IPS-18a (cell line): Measurements from ENCODE around the gene CDH22.

Experiments used
- H3K27ac ChIP-seq: one replicate; pipeline ENCODE4 v1.5.1; 2013; ENCODE audit warnings: low read length
- H3K27me3 ChIP-seq: one replicate; pipeline ENCODE4 v1.6.1; 2013; ENCODE audit warnings: mild to moderate bottlenecking, low read length; ENCODE audit not compliant: control insufficient read depth, insufficient read depth
- H3K36me3 ChIP-seq: one replicate; pipeline ENCODE4 v1.6.1; 2013; ENCODE audit warnings: low read depth, low read length; ENCODE audit not compliant: control insufficient read depth
- H3K4me1 ChIP-seq: one replicate; pipeline ENCODE4 v1.6.1; 2013; ENCODE audit warnings: low read depth, low read length; ENCODE audit not compliant: control insufficient read depth
- H3K4me3 ChIP-seq: one replicate; pipeline ENCODE4 v1.5.1; 2013; ENCODE audit warnings: low read length
- H3K9ac ChIP-seq: one replicate; pipeline ENCODE4 v1.6.1; 2013; ENCODE audit warnings: mild to moderate bottlenecking, low read length, moderate library complexity
- H3K9me3 ChIP-seq: one replicate; pipeline ENCODE4 v1.6.1; 2013; ENCODE audit warnings: low read depth, low read length; ENCODE audit not compliant: control insufficient read depth

The CDH22 gene

DNA sequence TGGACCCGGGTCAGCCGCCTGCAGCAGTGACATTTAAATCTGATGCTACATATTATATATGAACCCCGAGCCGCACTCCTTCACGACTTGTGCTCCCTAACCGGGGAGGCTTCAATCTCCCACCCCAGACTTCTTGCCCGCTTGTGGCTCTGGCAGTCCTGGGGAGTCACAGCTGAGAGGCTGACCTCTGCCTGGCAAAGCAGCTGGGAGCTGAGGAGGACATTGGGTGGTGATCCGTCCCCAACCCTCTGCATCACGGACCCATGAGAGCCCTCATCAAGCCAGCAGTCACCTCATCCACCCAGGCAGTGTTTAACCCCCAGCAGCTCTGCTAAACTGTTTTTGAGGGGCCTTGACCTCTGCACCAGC lies 33.7 kb upstream of the CDH22 start:
- no peak overlapping the region for H3K4me3 ChIP-seq

DNA sequence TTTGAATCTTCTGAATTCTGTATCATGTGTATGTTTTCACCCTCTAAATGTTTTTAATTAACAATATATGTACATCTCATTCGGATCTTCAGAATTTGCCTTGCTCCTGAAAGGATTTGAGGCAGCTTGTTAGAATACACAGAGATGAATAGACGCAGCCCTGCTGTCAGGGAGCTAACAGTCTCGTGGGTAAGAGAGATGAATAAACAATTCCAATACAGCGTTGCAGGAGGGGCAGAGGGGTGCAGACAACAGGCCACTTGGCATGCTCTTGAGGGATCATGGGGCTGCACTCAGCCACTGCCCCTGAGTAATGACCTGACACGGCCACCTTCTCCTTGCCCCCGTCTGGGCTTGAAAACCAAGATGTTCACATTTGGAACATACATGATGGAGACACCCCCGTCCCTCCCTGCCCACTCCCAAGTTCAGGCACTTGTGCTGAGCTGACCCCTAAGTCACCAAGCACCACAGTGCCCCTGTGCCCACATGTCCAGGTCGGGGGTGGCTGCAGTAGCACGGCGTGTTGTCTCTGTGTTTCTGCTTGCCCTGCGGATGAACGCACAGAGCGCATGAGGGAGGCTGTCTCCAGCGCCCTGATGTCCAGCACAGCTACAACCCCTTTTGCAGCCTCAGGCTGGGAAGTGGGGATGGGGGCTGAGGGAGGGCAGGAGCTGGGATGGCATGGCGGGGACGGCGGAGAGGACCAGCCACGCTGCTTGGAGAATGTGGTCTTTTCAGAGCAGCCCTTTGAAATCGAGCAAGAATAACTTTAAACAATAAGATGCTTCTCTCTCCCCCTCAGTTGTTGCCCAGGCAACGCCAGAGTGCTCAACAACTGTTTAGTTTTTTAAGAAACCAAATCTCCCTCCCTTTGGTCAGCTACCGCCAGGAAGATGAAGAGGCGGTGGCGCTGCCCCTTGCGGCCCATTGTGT lies 33.0 kb upstream of the CDH22 start:
- H3K27ac ChIP-seq, result no peak overlapping the region
- no peaks in the 10 kb centered on the region for H3K36me3 ChIP-seq
- peaks cover 32% of the 10 kb centered on the region for H3K27me3 ChIP-seq
- H3K4me1 ChIP-seq, result no peaks in the 10 kb centered on the region
- no peak overlapping the region for H3K9ac ChIP-seq
- H3K9me3 ChIP-seq, result no peaks in the 10 kb centered on the region
- H3K4me3 ChIP-seq, result no peak overlapping the region

More for the DNA sequence above, 33.7 kb upstream of the CDH22 start:
- Histone ChIP-seq H3K27me3 (peaks cover 32% of the 10 kb centered on the region), H3K4me1 (no peaks in the 10 kb centered on the region), H3K36me3 (no peaks in the 10 kb centered on the region), H3K9ac (no peak overlapping the region), H3K27ac (no peak overlapping the region), H3K9me3 (no peaks in the 10 kb centered on the region)

DNA sequence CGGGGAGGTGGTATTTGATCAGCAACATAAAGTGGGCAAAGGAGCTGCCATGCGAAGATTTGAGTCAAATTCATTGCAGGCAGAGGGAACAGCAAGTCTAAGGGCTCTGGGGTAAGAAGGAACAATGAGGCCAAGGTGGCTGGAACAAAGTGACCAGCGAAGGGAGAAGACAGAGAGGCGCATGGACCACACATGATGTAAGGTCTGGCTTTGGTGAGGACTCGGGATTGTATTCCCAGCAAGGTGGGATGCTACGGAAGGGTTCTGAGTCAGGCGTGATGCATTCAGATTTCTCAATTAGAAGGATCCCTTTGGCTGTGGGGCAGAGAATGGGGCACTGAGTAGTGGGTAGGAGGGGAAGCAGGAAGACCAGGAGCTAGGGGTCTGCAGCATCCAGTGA lies 30.7 kb upstream of the CDH22 start:
- no peak overlapping the region for H3K9ac ChIP-seq
- H3K27me3 ChIP-seq, result peaks cover 26% of the 10 kb centered on the region
- no peaks in the 10 kb centered on the region for H3K36me3 ChIP-seq
- H3K9me3 ChIP-seq, result no peaks in the 10 kb centered on the region
- no peak overlapping the region for H3K27ac ChIP-seq
- H3K4me1 ChIP-seq, result peaks cover 3% of the 10 kb centered on the region
- no peak overlapping the region for H3K4me3 ChIP-seq

DNA sequence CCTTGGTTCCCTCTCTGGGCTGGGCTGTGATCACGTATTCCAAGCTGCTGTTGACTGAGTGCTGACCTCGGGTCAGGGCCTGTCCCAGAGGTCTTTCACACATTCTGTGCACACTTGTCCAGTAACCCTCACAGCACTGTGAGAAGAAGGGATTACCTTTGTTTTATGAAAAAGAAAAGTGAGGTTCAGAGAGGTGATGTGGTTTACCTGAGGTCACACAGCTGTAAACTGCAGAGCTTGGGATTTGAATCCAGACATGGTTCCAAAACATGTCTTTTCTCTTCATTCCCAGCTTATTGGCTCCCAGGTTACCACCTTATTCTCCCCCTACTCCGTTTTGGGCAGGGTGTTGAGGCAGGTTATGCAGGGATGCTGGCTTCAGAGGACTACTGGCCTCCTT lies 28.4 kb upstream of the CDH22 start:
- Histone ChIP-seq H3K4me1 (peaks cover 3% of the 10 kb centered on the region), H3K9ac (no peak overlapping the region), H3K27me3 (peaks cover 14% of the 10 kb centered on the region)

DNA sequence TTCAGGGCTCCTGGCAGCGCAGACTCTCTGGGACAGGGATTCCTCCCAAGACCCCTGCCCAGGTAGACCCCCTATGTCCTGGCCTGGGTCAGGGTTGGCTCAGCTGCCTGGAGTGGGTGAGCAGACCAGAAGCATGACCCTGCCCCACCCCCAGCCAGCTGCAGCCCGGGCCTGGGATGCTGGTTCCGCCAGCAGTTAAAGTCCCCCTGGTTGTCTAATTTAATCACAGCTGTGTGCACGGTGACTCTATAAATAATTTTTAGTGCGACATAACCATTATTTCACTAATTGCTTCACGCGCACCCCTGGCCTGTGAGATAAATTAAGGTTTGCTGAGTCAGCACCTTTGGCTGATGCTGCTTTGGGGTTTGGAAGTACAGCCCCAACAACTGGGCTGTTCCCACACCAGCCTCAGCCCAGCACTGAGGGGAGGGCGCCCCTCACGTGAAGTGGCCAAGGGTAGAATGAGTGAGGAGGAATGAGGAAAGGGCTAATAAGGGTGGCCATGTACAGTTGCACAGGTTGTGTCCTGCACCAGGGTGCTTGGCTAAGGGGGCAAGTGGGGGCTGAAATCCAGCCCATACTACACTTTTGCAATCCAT lies 26.1 kb upstream of the CDH22 start:
- H3K9me3 ChIP-seq, result no peaks in the 10 kb centered on the region
- H3K4me3 ChIP-seq, result no peak overlapping the region
- H3K4me1 ChIP-seq, result peaks cover 3% of the 10 kb centered on the region
- H3K9ac ChIP-seq, result no peak overlapping the region
- H3K36me3 ChIP-seq, result no peaks in the 10 kb centered on the region
- H3K27ac ChIP-seq, result no peak overlapping the region
- H3K27me3 ChIP-seq, result peaks cover 4% of the 10 kb centered on the region

More for the DNA sequence above, 28.4 kb upstream of the CDH22 start:
- H3K27ac ChIP-seq, result no peak overlapping the region
- no peak overlapping the region for H3K4me3 ChIP-seq
- H3K9me3 ChIP-seq, result no peaks in the 10 kb centered on the region
- H3K36me3 ChIP-seq, result no peaks in the 10 kb centered on the region

DNA sequence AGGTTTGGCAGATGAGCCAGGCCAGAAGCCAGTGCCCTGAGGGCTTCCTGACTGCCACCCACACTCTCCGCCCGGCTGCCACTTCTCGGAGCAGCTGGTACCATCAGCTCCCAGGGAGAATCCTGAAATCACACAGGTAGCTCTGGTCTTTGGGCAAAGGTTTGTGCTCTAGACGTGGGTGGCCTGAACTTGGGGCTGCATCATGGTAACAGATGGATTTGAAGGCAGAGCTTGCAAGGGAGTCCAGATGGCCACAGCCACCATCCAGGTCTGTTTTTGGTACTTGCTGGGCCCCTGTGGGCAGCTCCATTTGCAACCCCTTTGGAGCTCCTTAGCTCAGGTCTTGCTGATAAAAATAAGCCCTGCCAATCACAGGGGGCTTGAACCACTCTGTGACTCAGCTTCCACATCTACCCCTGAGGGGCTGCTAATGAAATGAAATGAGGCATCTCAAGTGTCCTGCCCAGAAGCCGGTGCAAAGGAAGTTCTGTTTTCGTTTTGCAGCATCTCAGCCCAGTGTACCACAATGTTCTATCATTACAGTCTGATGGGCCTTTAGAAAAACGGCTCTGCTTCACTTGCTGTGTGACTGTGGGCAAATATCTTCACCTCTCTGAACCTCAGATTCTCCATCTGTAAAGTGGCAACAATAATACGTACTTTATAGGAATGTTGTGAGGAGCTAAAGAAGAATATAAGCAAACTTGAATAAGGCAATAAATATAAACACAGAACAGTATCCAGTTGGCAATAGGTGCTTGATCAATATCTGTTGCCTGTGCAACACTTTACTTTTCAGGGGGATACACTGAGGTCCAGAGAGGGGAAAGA lies 25.1 kb upstream of the CDH22 start:
- peaks cover 3% of the 10 kb centered on the region for H3K4me1 ChIP-seq
- H3K9me3 ChIP-seq, result no peaks in the 10 kb centered on the region
- no peak overlapping the region for H3K27ac ChIP-seq
- H3K9ac ChIP-seq, result no peak overlapping the region
- no peaks in the 10 kb centered on the region for H3K36me3 ChIP-seq
- H3K27me3 ChIP-seq, result no peaks in the 10 kb centered on the region
- no peak overlapping the region for H3K4me3 ChIP-seq

DNA sequence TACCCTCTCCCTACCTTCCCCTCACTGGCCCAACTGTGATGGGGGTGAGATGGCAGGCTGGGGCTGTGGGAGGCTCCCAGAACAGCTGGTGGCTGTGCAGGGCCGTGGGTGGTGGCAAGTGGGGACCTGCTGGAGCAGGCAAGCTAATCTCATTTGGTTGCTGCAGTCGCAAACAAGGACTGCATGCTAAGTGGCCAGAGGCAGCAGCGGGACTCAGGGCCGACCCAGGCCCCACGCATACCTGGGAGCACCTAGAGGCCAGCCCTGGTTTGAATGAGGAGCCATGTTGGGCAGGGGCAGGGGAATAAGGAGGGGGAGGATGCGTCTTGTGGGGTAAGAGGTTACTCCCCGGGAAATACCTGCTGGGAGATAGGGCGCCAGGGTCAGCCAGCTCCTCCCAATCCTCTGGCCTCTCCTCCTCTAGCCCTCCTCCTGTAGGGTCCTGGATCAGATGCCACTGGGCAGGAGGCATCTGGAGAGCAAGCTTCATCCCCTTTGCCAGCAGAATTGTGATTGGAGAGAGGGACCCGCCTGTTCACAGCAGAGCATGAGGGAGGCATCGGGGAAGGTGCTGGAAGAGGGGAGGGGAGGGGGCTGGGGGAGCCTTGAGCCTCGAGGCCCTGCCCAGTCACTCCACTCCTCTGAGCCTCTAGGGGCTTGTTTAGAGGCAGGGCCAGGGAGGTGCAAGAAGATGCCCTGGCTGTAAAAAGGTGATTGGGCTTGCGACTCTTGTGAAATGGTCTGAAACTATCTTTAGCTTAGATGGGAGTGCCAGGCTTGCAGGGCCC lies 24.3 kb upstream of the CDH22 start:
- no peaks in the 10 kb centered on the region for H3K27me3 ChIP-seq
- H3K4me3 ChIP-seq, result no peak overlapping the region

DNA sequence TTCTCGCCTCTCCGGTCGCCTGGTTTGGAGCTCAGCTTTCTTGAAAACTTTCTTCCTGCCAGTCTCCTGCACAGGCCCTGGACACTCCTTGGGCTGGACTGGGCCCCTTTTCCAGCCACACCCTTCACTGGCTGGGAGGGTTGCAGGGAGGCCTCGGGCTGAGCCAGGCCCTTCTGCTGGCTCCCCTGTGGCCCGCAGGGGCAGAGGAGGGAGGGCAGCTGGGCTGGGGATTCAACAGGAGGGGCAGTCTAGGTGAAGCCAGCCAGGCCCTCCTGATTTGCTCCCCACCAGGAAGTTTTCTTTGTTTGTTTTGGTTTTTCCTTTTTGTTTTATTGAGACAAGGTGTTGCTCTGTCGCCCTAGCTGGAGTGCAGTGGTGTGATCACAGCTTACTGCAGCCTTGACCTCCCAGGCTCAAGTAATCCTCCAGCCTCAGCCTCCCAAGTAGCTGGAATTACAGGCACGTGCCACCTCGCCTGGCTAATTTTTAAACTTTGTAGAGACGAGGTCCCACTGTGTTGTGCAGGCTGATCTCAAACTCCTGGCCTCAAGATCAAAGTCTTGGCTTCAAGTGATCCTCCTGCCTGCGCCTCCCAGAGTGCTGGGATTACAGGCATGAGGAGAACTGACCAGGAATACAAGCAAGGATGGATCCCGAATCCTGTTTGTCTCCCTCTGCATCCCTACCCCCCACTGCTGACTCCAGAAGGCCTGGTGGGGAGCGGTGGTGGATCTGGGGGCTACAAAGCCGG lies 23.5 kb upstream of the CDH22 start:
- Histone ChIP-seq H3K9me3 (no peaks in the 10 kb centered on the region), H3K27me3 (no peaks in the 10 kb centered on the region), H3K9ac (no peak overlapping the region), H3K4me3 (no peak overlapping the region), H3K36me3 (no peaks in the 10 kb centered on the region), H3K4me1 (peaks cover 3% of the 10 kb centered on the region), H3K27ac (no peak overlapping the region)

More for the DNA sequence above, 24.3 kb upstream of the CDH22 start:
- H3K9me3 ChIP-seq, result no peaks in the 10 kb centered on the region
- no peak overlapping the region for H3K9ac ChIP-seq
- no peaks in the 10 kb centered on the region for H3K36me3 ChIP-seq
- peaks cover 3% of the 10 kb centered on the region for H3K4me1 ChIP-seq
- H3K27ac ChIP-seq, result no peak overlapping the region

DNA sequence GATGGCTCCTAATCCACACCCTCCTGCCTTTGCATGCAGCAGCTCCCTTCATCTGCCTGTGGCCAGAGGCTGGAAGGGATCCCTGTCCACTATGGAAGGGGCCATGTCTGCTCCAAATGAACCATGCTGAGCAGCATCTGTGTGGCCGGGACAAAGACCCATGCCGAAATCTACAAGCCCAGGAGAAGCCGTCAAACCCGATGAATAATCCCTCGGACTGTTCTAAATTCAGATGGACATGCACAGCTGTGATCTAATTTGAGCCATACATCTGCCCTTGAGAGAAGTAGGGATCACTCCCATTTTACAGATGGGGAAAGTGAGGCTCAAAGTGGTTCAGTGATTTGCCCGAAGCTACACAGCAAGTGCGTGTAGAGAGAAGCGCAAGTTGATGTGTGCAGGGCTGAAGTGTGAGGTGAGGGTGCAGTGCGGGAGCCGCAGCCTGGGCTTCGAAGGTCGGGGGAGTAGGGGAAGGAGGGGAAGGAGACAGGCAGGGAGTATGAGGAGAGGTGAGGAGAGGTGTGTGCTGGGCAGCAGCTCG lies 22.6 kb upstream of the CDH22 start:
- Histone ChIP-seq H3K27me3 (no peaks in the 10 kb centered on the region), H3K36me3 (no peaks in the 10 kb centered on the region), H3K9ac (no peak overlapping the region), H3K4me1 (peaks cover 3% of the 10 kb centered on the region), H3K4me3 (no peak overlapping the region), H3K27ac (no peak overlapping the region), H3K9me3 (no peaks in the 10 kb centered on the region)

DNA sequence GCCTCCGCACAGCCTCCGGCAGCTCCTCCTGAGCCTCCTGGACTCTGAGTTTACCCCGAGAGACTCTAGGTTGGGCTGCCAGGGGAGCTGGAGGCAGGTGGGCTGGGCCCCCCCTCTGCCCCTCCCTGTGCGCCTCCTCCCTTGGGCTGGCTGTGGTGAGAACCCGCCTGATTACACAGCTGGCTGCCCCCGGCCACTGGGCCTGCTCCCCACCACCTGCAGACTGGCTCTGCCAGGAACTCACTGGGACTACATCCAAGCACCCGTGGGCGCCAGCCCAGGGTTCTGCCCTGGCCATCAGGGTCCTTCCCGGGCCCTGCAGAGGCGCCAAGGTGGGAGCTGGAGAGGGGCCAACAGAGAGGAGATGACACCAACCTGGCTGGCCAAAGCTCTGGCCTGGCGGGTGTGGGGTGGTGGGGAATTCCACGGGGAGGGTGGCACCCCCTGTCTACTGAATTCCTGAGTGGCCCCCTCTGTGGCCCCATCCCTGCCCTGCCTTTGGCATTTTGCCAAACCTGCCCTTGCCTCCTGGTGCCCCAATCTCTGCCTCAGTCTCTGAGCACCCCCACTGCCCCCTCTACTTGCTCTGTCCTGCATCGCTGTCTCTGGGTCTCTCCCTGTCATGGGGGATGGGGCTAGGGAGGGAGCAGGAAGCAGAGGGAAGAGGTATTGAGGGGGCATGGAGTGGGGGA lies 21.9 kb upstream of the CDH22 start:
- Histone ChIP-seq H3K36me3 (no peaks in the 10 kb centered on the region), H3K27ac (no peak overlapping the region), H3K4me3 (no peak overlapping the region), H3K4me1 (peaks cover 3% of the 10 kb centered on the region), H3K9me3 (no peaks in the 10 kb centered on the region), H3K9ac (no peak overlapping the region), H3K27me3 (no peaks in the 10 kb centered on the region)
